ENCODE results near the gene MNAT1. TPM values are rescaled to one million over a fixed set of nuclear protein-coding genes. Genes with fewer than 3 reads are reported as not detected.

The MNAT1 gene
- total RNA-seq, 3 donors from 2014 or later = 30.6 to 70.4 (median 50.8) TPM

GRCh38 chr14:60943637-60944032, 209.1 kb downstream of the MNAT1 start:
- intact Hi-C loops (cut with DNase I; ENCODE audit: low total_unique reads) = no loop called here
- Histone ChIP-seq H3K9me3 (no peaks in the 10 kb centered on the region), H3K36me3 (no peaks in the 10 kb centered on the region), H3K27me3 (no peaks in the 10 kb centered on the region), H3K4me3 (no peak overlapping the region), H3K4me1 (no peaks in the 10 kb centered on the region), H3K27ac (no peak overlapping the region)
- TF ChIP-seq, protein P1, sequence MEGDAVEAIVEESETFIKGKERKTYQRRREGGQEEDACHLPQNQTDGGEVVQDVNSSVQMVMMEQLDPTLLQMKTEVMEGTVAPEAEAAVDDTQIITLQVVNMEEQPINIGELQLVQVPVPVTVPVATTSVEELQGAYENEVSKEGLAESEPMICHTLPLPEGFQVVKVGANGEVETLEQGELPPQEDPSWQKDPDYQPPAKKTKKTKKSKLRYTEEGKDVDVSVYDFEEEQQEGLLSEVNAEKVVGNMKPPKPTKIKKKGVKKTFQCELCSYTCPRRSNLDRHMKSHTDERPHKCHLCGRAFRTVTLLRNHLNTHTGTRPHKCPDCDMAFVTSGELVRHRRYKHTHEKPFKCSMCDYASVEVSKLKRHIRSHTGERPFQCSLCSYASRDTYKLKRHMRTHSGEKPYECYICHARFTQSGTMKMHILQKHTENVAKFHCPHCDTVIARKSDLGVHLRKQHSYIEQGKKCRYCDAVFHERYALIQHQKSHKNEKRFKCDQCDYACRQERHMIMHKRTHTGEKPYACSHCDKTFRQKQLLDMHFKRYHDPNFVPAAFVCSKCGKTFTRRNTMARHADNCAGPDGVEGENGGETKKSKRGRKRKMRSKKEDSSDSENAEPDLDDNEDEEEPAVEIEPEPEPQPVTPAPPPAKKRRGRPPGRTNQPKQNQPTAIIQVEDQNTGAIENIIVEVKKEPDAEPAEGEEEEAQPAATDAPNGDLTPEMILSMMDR (IDR thresholded peaks at IDR 0.05) = no peak
- TF ChIP-seq POLR2A (IDR thresholded peaks at IDR 0.05) (no peak), POLR2AphosphoS5 (IDR thresholded peaks at IDR 0.05) (no peak)
- no peak for DNase-seq (ENCODE audit: low spot score in 2 of 2)

- no peak for TF ChIP-seq POLR2A (IDR thresholded peaks at IDR 0.05)
- no peak for TF ChIP-seq POLR2AphosphoS5 (IDR thresholded peaks at IDR 0.05)
- TF ChIP-seq, protein P1 (IDR thresholded peaks at IDR 0.05) = no peak
- intact Hi-C loops (cut with DNase I; ENCODE audit: low total_unique reads) = no loop called here
- no peaks in the 10 kb centered on the region for H3K27me3 ChIP-seq
- H3K4me3 ChIP-seq = no peak overlapping the region
- no peaks in the 10 kb centered on the region for H3K36me3 ChIP-seq
- no peaks in the 10 kb centered on the region for H3K4me1 ChIP-seq
- H3K9me3 ChIP-seq = no peaks in the 10 kb centered on the region
- no peak overlapping the region for H3K27ac ChIP-seq
- DNase-seq (ENCODE audit: low spot score in 2 of 2) = no peak
Measured at GRCh38 chr14:60944204-60944603, 209.6 kb downstream of the MNAT1 start.

GRCh38 chr14:60945984-60946383, 211.4 kb downstream of the MNAT1 start:
- H3K4me3 ChIP-seq = no peak overlapping the region
- intact Hi-C loops (cut with DNase I; ENCODE audit: low total_unique reads) = no loop called here
- no peaks in the 10 kb centered on the region for H3K9me3 ChIP-seq
- H3K27me3 ChIP-seq = no peaks in the 10 kb centered on the region
- H3K4me1 ChIP-seq = no peaks in the 10 kb centered on the region
- no peaks in the 10 kb centered on the region for H3K36me3 ChIP-seq
- no peak for DNase-seq (ENCODE audit: low spot score in 2 of 2)
- no peak overlapping the region for H3K27ac ChIP-seq
- TF ChIP-seq POLR2AphosphoS5 (IDR thresholded peaks at IDR 0.05) = no peak
- TF ChIP-seq, protein P1 (IDR thresholded peaks at IDR 0.05) = no peak
- TF ChIP-seq POLR2A (IDR thresholded peaks at IDR 0.05) = no peak

DNA sequence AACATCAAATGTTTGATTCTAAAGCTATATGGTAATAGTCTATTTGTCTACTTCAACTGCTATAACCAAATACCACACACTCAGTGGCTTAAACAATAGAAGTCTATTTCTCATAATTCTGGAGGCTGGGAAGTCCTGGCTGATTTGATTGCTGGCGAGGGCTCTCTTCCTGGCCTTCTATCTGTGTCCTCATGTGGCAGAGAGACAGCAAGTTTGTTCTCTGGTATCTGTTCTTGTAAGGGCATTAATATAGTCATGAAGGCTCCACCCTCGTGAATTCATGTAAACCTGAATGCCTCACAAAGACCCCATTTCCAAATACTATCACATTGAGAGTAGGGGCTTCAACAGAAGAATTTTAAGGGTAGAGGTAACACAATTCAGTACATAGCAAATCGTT, 212.2 kb downstream of the MNAT1 start:
- no peak for TF ChIP-seq POLR2AphosphoS5 (IDR thresholded peaks at IDR 0.05)
- TF ChIP-seq, protein P1 (IDR thresholded peaks at IDR 0.05) = no peak
- no peak for TF ChIP-seq POLR2A (IDR thresholded peaks at IDR 0.05)
- no peaks in the 10 kb centered on the region for H3K9me3 ChIP-seq
- H3K4me3 ChIP-seq = no peak overlapping the region
- no peak for DNase-seq (ENCODE audit: low spot score in 2 of 2)
- H3K4me1 ChIP-seq = no peaks in the 10 kb centered on the region
- no peak overlapping the region for H3K27ac ChIP-seq
- no peaks in the 10 kb centered on the region for H3K36me3 ChIP-seq
- H3K27me3 ChIP-seq = no peaks in the 10 kb centered on the region
- intact Hi-C loops (cut with DNase I; ENCODE audit: low total_unique reads) = no loop called here

- no peaks in the 10 kb centered on the region for H3K27me3 ChIP-seq
- H3K9me3 ChIP-seq = peaks cover 0 to 30% of the 10 kb centered on the region in 2 donors
- TF ChIP-seq POLR2AphosphoS5 (IDR thresholded peaks at IDR 0.05) = no peak
- TF ChIP-seq POLR2A (IDR thresholded peaks at IDR 0.05) = no peak
- TF ChIP-seq, protein P1 (IDR thresholded peaks at IDR 0.05) = no peak
- no peak for DNase-seq (ENCODE audit: low spot score in 2 of 2)
- intact Hi-C loops (cut with DNase I; ENCODE audit: low total_unique reads) = no loop called here
- no peak overlapping the region for H3K27ac ChIP-seq
- H3K36me3 ChIP-seq = no peaks in the 10 kb centered on the region
- H3K4me3 ChIP-seq = no peak overlapping the region
- no peaks in the 10 kb centered on the region for H3K4me1 ChIP-seq
Measured at GRCh38 chr14:60951776-60952435, 217.3 kb downstream of the MNAT1 start.
